Prostate gland (tissue), 2 donors: ENCODE results near the gene ESR2. TPM values are rescaled to one million over a fixed set of nuclear protein-coding genes. Genes with fewer than 3 reads are reported as not detected.

Source experiments
- DNase-seq: peaks from one replicate; pipeline ENCODE4 v3.0.0-alpha.2; 2019; ENCODE audit warnings: low spot score
- H3K27ac ChIP-seq, 2 donors: fragments of 200-600 bp; sonication (generic); 2 replicates each; pipeline ENCODE4 v1.5.1; 2017 to 2019
- H3K27me3 ChIP-seq: fragments of 200-600 bp; sonication (generic); replicated peaks from 2 replicates; pipeline ENCODE4 v1.5.1; 2019; ENCODE audit not compliant: insufficient read depth
- H3K36me3 ChIP-seq, 2 donors: fragments of 200-600 bp; sonication (generic); 1 replicate in 1 of 2; 2 replicates in 1 of 2; pipeline versions ENCODE4 v1.5.1 to v1.8.1; 2017 to 2019
- H3K4me1 ChIP-seq: fragments of 200-600 bp; sonication (generic); replicated peaks from 2 replicates; pipeline ENCODE4 v1.5.1; 2019
- H3K4me3 ChIP-seq, 2 donors: fragments of 200-600 bp; sonication (generic); 2 replicates each; pipeline ENCODE4 v1.5.1; 2017 to 2019
- H3K9me3 ChIP-seq: fragments of 200-600 bp; sonication (generic); 2 replicates; pipeline ENCODE4 v1.5.1; 2017
- POLR2A ChIP-seq: fragments of 450-650 bp; IDR thresholded peaks from one replicate; pipeline ENCODE4 v1.6.1; 2016; ENCODE audit warnings: antibody characterized with exemption, mild to moderate bottlenecking
- POLR2AphosphoS5 ChIP-seq: sonication (generic); formaldehyde crosslinking; IDR thresholded peaks from one replicate; pipeline ENCODE4 v1.6.1; 2017; ENCODE audit warnings: antibody characterized with exemption
- WGBS: methylation state at CpG from one replicate; pipeline ENCODE4 v1.1.5; 2018; 5-methylcytosine and 5-hydroxymethylcytosine counted together
- intact Hi-C: fragments of 100-400 bp; cut with DNase I; formaldehyde crosslinking; loops from one replicate; pipeline ENCODE4 v1.14.2; 2022
- total RNA-seq, 2 donors: library from RNA; depleted of rRNA; stranded (reverse); fragments of >200 nt; gene quantifications; one replicate each; pipeline ENCODE4 v1.1.0, GENCODE V29; 2016
- TF ChIP-seq, protein P1 (sequence below), 4 experiments: fragments of 200-600 bp in 2 of 4; fragments of 450-650 bp in 2 of 4; sonication (generic) in 2 of 4; IDR thresholded peaks; 1 replicate in 3 of 4; 2 replicates in 1 of 4; pipeline ENCODE4 v1.5.1; 2016 to 2019; ENCODE audit warnings: antibody characterized with exemption in 4 of 4, mild to moderate bottlenecking in 2 of 4, moderate library complexity in 2 of 4

The ESR2 gene
- total RNA-seq, 2 donors from 2014 or later, result 0.68 to 21.4 TPM

DNA sequence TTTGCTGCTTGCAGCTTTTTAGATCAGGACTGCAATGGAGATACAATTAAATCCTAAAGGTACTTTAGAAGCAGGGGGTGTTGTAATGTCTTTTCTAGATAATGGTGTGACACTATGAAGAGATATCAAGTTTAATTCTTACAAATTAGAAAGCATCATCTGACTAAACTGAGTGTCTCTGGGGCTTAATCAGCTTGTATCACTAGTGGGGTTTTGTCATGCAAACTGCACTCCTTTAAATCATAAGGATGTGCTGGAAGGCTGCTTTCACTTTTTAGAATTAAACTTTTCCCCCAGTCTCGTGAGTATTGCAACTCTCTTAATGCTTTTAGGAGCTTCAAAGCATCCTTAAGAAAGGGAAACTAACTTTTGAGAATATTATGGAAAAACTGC lies 218.6 kb downstream of the ESR2 start:
- H3K36me3 ChIP-seq, result no peaks in the 10 kb centered on the region
- intact Hi-C loops, result no loop called here
- no peak overlapping the region for H3K4me3 ChIP-seq
- WGBS, result 83% methylated on average over 1 of the region's 1 CpG
- DNase-seq, result no peak
- no peak overlapping the region for H3K27ac ChIP-seq
- no peaks in the 10 kb centered on the region for H3K27me3 ChIP-seq
- H3K4me1 ChIP-seq, result no peaks in the 10 kb centered on the region
- TF ChIP-seq POLR2A (no peak), POLR2AphosphoS5 (no peak)
- TF ChIP-seq, protein P1, sequence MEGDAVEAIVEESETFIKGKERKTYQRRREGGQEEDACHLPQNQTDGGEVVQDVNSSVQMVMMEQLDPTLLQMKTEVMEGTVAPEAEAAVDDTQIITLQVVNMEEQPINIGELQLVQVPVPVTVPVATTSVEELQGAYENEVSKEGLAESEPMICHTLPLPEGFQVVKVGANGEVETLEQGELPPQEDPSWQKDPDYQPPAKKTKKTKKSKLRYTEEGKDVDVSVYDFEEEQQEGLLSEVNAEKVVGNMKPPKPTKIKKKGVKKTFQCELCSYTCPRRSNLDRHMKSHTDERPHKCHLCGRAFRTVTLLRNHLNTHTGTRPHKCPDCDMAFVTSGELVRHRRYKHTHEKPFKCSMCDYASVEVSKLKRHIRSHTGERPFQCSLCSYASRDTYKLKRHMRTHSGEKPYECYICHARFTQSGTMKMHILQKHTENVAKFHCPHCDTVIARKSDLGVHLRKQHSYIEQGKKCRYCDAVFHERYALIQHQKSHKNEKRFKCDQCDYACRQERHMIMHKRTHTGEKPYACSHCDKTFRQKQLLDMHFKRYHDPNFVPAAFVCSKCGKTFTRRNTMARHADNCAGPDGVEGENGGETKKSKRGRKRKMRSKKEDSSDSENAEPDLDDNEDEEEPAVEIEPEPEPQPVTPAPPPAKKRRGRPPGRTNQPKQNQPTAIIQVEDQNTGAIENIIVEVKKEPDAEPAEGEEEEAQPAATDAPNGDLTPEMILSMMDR (IDR thresholded peaks at IDR 0.05), result no peak
- no peaks in the 10 kb centered on the region for H3K9me3 ChIP-seq

DNA sequence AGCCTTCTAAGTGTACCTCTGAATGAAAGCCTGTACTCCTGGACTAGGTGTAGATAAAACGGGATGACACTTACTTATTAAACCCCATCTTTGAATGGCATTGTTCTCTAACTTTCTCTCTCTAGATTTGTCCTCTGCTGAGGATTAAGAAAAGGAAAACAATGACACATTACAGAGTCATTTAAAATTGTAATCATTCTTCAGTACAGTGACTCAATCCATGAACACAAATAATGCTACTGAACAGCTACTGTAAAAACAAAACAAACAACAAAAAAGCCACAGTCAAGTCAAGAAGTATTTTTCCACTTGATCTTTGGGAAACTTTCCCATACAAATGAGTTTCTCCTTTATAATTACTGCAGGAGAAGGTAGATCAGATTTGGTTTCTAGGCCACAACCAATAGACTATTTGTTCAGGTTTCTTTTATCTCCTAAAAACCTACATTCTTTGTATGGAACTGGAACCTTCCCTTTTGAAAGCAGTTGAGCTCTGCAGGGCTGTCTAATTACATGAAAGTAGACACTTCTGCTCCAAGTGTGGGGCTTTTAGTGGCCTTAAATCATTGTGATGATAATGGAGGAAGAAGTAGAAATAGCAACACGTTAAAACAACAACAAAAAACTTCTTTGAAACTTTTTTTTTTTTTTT lies 219.1 kb downstream of the ESR2 start:
- H3K27me3 ChIP-seq, result no peaks in the 10 kb centered on the region
- H3K36me3 ChIP-seq, result no peaks in the 10 kb centered on the region
- intact Hi-C loops, result no loop called here
- H3K9me3 ChIP-seq, result no peaks in the 10 kb centered on the region
- no peak overlapping the region for H3K4me3 ChIP-seq
- TF ChIP-seq POLR2AphosphoS5 (no peak), POLR2A (no peak)
- TF ChIP-seq, protein P1 (IDR thresholded peaks at IDR 0.05), result no peak
- 44% methylated on average over 2 of the region's 2 CpGs for WGBS
- H3K27ac ChIP-seq, result no peak overlapping the region
- H3K4me1 ChIP-seq, result no peaks in the 10 kb centered on the region
- no peak for DNase-seq

DNA sequence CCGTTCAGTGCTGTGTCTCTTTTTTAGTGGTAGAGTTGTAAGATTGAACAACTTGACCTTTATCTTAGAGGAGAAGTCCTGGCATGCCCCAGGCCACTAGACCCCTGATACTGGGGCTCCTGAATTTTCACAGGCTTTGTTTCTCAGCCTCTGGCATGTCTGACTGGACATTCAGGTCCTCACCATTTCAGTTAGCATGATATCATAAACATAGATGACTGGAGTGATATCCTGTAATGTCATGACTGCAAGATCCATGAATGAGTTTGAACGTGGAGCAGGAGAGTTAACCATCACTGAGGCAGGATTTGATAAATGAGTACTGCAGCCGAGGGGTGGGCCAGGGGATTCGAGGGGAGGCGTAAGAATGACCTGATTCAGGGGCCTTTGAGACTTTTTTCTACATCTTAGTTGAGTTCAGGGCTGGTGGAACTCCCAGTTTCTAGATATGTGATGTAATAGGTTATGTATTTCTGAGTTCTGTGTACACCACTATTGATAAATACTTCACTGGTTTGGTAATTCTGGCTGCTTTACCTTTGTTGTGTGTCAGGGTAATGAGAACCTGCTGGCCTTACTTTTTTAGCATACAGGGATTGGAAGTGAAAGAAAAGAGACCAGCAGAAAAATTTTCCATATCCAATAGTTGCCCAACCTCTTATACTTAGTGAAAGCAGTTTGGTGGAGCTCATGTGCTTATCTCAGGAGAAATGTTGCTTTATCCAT lies 224.4 kb downstream of the ESR2 start:
- no peak for DNase-seq
- Histone ChIP-seq H3K27ac (peak overlapping the region in 1 of 2 donors; percentile 13), H3K27me3 (no peaks in the 10 kb centered on the region), H3K9me3 (no peaks in the 10 kb centered on the region), H3K4me1 (no peaks in the 10 kb centered on the region), H3K4me3 (no peak overlapping the region), H3K36me3 (no peaks in the 10 kb centered on the region)
- 75% methylated on average over 5 of the region's 5 CpGs for WGBS
- intact Hi-C loops, result no loop called here
- no peak for TF ChIP-seq POLR2A
- TF ChIP-seq, protein P1 (IDR thresholded peaks at IDR 0.05), result no peak
- no peak for TF ChIP-seq POLR2AphosphoS5

DNA sequence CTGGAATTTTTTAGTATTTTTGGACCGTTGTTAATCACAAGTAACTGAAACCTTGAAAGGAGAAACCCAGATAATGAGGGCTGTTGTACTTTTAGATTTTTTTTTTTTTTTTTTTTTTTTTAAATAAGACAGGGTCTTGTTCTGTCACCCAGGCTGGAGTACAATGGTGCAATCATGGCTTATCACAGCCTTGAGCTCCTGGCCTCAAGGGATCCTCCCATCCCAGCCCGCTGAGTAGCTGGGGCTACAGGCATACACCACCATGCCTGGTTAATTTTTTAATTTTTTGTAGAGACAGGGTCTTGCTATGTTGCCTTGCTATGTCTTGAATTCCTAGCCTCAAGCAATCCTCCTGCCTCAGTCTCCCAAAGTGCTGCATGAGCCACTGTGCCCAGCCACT lies 229.7 kb downstream of the ESR2 start:
- Histone ChIP-seq H3K27me3 (no peaks in the 10 kb centered on the region), H3K4me1 (no peaks in the 10 kb centered on the region), H3K36me3 (no peaks in the 10 kb centered on the region), H3K9me3 (no peaks in the 10 kb centered on the region), H3K27ac (no peak overlapping the region), H3K4me3 (no peak overlapping the region)
- TF ChIP-seq POLR2AphosphoS5, result no peak
- intact Hi-C loops, result no loop called here
- no peak for DNase-seq
- WGBS, result 97% methylated on average over 2 of the region's 2 CpGs

DNA sequence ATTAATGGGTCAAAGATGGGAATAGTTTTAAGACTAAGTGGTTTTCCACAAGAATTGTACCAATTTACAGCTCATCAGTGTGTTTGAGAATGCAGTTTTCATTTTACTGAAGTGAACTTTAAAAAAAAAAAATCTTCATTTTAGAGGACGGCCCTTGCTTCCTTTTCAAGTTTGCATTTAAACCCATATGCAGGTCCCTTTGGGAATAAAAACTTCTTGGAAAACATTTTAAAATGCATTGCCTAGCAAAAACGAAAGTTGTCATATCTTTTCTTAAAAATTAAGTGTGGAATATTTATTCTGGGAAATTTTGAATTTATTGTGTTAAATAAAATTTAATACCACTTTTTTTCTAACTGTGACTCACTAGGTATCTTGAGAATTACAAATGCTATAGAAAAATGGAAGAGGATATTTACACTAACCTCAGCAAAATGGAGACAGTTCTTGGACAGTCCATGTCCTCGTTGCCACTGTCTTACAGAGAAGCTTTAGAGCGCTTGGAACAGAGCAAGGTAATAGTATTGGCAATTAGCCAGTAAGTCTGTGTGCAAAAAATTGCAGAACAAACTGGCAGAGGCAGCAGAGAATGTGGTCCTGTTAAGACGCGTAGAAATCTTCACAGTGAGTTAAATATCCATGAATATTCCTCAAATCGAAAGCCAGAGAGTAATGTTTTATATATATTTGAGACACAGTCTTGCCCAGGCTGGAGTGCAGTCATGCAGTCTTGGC lies 231.6 kb downstream of the ESR2 start:
- intact Hi-C loops, result no loop called here
- 56% methylated on average over 7 of the region's 7 CpGs for WGBS
- H3K36me3 ChIP-seq, result no peaks in the 10 kb centered on the region
- H3K27ac ChIP-seq, result no peak overlapping the region
- no peaks in the 10 kb centered on the region for H3K27me3 ChIP-seq
- DNase-seq, result no peak
- no peak overlapping the region for H3K4me3 ChIP-seq
- H3K4me1 ChIP-seq, result no peaks in the 10 kb centered on the region
- TF ChIP-seq POLR2AphosphoS5 (no peak), POLR2A (no peak)
- TF ChIP-seq, protein P1 (IDR thresholded peaks at IDR 0.05), result no peak
- H3K9me3 ChIP-seq, result no peaks in the 10 kb centered on the region
